ENCODE results near the gene NEDD4. TPM values are rescaled to one million over a fixed set of nuclear protein-coding genes. Genes with fewer than 3 reads are reported as not detected.
"Not testable (repeated sequence)": the region's sequence is repeated elsewhere in the genome, so short reads cannot be mapped to it uniquely, and the experiment has no call there.

NEDD4 gene
- polyA plus RNA-seq, 1 of the 3 experiments (the other 2 are of a cell fraction) = 12.9 TPM

DNA sequence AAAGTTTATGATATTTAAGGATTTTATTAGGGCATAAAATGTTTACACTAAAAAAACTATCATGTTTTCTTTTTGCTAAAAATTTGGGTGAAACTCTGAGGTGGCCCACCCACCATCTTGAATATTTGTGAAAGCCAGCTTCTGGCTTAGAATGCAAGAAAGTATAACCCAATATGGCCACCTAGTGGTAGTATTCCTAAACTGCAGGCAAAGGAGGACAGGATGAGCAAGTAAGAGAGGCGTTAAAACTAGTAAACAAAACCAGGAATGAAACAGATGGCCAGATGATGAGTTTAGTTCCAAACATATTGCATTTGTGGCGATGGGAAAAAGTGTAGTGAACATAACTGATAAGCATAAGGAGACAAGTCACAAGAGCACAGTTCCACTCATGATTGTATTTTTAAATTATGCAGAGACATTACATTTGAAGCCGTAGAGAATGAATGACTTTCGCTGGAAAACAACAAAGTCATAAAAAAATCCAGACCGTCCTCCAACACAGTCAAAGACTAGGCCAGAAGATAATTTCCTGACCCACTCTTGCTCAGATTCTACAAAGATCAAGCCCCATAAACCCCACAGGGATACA is 147.2 kb downstream of the NEDD4 start:
- H2AFZ ChIP-seq (ENCODE audit: low read depth) = no peak overlapping the region
- POLR2A ChIA-PET = interaction anchor here (0.5 kb wide), 1 partner anchor 26 kb away, joined by 3 read pairs; no protein-coding TSS in a partner anchor
- peaks cover 16 to 69% of the 10 kb centered on the region in 2 experiments for H3K36me3 ChIP-seq (replicated peaks in 1 of 2; ENCODE audit: control insufficient read depth in 1 of 2, insufficient read depth in 2 of 2, low read length in 1 of 2)

DNA sequence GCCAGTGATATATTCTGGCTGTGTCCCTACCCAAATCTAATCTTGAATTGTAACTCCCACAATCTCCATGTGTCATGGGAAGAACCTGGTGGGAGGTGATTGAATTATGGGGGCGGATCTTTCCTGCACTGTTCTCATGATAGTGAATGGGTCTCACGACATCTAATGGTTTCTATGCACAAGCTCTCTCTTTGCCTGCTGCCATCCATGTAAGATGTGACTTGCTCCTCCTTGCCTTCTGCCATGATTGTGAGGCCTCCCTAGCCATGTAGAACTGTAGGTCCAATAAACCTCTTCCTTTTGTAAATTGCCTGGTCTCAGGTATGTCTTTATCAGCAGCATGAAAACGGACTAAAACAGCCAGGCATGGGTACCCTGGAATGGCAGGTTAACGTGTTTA is 150.5 kb downstream of the NEDD4 start:
- not testable (repeated sequence) for H3K4me3 ChIP-seq (ENCODE audit: low read depth in 2 of 2, low read length in 1 of 2); H3F3A ChIP-seq (replicated peaks; ENCODE audit: insufficient read depth); H2AFZ ChIP-seq (ENCODE audit: low read depth); H3K27me3 ChIP-seq (ENCODE audit: insufficient read depth); H3K4me2 ChIP-seq; H4K20me1 ChIP-seq (ENCODE audit: insufficient read depth); H3K79me2 ChIP-seq (ENCODE audit: insufficient read depth); H3K9me3 ChIP-seq; H3K4me1 ChIP-seq (ENCODE audit: control insufficient read depth in 1 of 2, insufficient read depth in 2 of 2, low read depth in 1 of 2, low read length in 1 of 2); H3K9ac ChIP-seq; H3K9me2 ChIP-seq; DNase-seq; H3K27ac ChIP-seq (ENCODE audit: low read depth in 2 of 2, low read length in 1 of 2)
- WGBS (ENCODE audit: low lambda C conversion rate) = 92% methylated on average over 4 of the region's 4 CpGs
- H3K36me3 ChIP-seq (replicated peaks in 1 of 2; ENCODE audit: control insufficient read depth in 1 of 2, insufficient read depth in 2 of 2, low read length in 1 of 2) = peaks cover 13 to 66% of the 10 kb centered on the region in 2 experiments
- ChIA-PET CTCF (interaction anchor here (0.9 to 4.9 kb wide), 7 partner anchors 12 to 277 kb away, joined by 3 to 40 read pairs (median 4); no protein-coding TSS in a partner anchor), POLR2A (interaction anchor here (0.6 kb wide), 1 partner anchor 18 kb away, joined by 3 read pairs; no protein-coding TSS in a partner anchor)

More for the DNA sequence above, 147.2 kb downstream of the NEDD4 start:
- Histone ChIP-seq H3K4me2 (no peak overlapping the region), H3K27ac (ENCODE audit: low read depth in 2 of 2, low read length in 1 of 2) (peak overlapping the region in 1 of 2 experiments; percentile 29; a peak in 1 of 4 replicates), H4K20me1 (ENCODE audit: insufficient read depth) (no peaks in the 10 kb centered on the region), H3K9me3 (no peaks in the 10 kb centered on the region), H3K4me3 (ENCODE audit: low read depth in 2 of 2, low read length in 1 of 2) (no peak overlapping the region; a peak in 1 of 4 replicates), H3K9me2 (no peaks in the 10 kb centered on the region), H3F3A (replicated peaks; ENCODE audit: insufficient read depth) (peaks cover 17% of the 10 kb centered on the region), H3K9ac (no peak overlapping the region), H3K27me3 (ENCODE audit: insufficient read depth) (no peaks in the 10 kb centered on the region), H3K4me1 (ENCODE audit: control insufficient read depth in 1 of 2, insufficient read depth in 2 of 2, low read depth in 1 of 2, low read length in 1 of 2) (peaks cover 0 to 6% of the 10 kb centered on the region in 2 experiments; a peak in 2 of 4 replicates), H3K79me2 (ENCODE audit: insufficient read depth) (no peaks in the 10 kb centered on the region)
- CTCF ChIA-PET = interaction anchor here (0.6 to 4.9 kb wide), 45 partner anchors 9 to 648 kb away, joined by 3 to 40 read pairs (median 4); partner anchors contain the start of gene PYGO1
- 58% methylated on average over 5 of the region's 5 CpGs for WGBS (ENCODE audit: low lambda C conversion rate)
- DNase-seq = peak; percentile 65
- TF ChIP-seq EP300 (IDR thresholded peaks at IDR 0.05; ENCODE audit: borderline replicate concordance in 1 of 2, low read depth in 1 of 2, low read length in 1 of 2) (no peak), TCF12 (IDR thresholded peaks at IDR 0.05) (no peak), NFIC (IDR thresholded peaks at IDR 0.05; ENCODE audit: borderline replicate concordance) (no peak), RCOR1 (IDR thresholded peaks at IDR 0.05; ENCODE audit: low read length) (peak; percentile 26; the same call in 1 of the 2 replicates), SIN3A (IDR thresholded peaks at IDR 0.05; ENCODE audit: borderline replicate concordance, low read depth, low read length) (no peak), SMC3 (IDR thresholded peaks at IDR 0.05; ENCODE audit: low read depth, low read length) (peak; percentile 59), RAD21 (IDR thresholded peaks at IDR 0.05; ENCODE audit: low read length) (peak; percentile 89), YY1 (IDR thresholded peaks at IDR 0.05; ENCODE audit: low read depth) (peak; percentile 55; the same call in 1 of the 2 replicates), MXI1 (IDR thresholded peaks at IDR 0.05; ENCODE audit: low read depth, low read length) (no peak), CHD2 (IDR thresholded peaks at IDR 0.05; ENCODE audit: low read length, partially characterized antibody) (peak; percentile 12)
- TF ChIP-seq, protein P1, sequence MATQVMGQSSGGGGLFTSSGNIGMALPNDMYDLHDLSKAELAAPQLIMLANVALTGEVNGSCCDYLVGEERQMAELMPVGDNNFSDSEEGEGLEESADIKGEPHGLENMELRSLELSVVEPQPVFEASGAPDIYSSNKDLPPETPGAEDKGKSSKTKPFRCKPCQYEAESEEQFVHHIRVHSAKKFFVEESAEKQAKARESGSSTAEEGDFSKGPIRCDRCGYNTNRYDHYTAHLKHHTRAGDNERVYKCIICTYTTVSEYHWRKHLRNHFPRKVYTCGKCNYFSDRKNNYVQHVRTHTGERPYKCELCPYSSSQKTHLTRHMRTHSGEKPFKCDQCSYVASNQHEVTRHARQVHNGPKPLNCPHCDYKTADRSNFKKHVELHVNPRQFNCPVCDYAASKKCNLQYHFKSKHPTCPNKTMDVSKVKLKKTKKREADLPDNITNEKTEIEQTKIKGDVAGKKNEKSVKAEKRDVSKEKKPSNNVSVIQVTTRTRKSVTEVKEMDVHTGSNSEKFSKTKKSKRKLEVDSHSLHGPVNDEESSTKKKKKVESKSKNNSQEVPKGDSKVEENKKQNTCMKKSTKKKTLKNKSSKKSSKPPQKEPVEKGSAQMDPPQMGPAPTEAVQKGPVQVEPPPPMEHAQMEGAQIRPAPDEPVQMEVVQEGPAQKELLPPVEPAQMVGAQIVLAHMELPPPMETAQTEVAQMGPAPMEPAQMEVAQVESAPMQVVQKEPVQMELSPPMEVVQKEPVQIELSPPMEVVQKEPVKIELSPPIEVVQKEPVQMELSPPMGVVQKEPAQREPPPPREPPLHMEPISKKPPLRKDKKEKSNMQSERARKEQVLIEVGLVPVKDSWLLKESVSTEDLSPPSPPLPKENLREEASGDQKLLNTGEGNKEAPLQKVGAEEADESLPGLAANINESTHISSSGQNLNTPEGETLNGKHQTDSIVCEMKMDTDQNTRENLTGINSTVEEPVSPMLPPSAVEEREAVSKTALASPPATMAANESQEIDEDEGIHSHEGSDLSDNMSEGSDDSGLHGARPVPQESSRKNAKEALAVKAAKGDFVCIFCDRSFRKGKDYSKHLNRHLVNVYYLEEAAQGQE (IDR thresholded peaks at IDR 0.05; ENCODE audit: low read depth, low read length) = no peak
- TF ChIP-seq, protein P2, sequence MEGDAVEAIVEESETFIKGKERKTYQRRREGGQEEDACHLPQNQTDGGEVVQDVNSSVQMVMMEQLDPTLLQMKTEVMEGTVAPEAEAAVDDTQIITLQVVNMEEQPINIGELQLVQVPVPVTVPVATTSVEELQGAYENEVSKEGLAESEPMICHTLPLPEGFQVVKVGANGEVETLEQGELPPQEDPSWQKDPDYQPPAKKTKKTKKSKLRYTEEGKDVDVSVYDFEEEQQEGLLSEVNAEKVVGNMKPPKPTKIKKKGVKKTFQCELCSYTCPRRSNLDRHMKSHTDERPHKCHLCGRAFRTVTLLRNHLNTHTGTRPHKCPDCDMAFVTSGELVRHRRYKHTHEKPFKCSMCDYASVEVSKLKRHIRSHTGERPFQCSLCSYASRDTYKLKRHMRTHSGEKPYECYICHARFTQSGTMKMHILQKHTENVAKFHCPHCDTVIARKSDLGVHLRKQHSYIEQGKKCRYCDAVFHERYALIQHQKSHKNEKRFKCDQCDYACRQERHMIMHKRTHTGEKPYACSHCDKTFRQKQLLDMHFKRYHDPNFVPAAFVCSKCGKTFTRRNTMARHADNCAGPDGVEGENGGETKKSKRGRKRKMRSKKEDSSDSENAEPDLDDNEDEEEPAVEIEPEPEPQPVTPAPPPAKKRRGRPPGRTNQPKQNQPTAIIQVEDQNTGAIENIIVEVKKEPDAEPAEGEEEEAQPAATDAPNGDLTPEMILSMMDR (IDR thresholded peaks at IDR 0.05) = peak; percentile 96
- TF ChIP-seq, protein P3, sequence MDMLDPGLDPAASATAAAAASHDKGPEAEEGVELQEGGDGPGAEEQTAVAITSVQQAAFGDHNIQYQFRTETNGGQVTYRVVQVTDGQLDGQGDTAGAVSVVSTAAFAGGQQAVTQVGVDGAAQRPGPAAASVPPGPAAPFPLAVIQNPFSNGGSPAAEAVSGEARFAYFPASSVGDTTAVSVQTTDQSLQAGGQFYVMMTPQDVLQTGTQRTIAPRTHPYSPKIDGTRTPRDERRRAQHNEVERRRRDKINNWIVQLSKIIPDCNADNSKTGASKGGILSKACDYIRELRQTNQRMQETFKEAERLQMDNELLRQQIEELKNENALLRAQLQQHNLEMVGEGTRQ (IDR thresholded peaks at IDR 0.05; ENCODE audit: borderline replicate concordance, low read depth, low read length) = no peak
